ENCODE measurements around the gene UBR2.
"Not testable (repeated sequence)": the region's sequence is repeated elsewhere in the genome, so short reads cannot be mapped to it uniquely, and the experiment has no call there.

Gene UBR2

DNA sequence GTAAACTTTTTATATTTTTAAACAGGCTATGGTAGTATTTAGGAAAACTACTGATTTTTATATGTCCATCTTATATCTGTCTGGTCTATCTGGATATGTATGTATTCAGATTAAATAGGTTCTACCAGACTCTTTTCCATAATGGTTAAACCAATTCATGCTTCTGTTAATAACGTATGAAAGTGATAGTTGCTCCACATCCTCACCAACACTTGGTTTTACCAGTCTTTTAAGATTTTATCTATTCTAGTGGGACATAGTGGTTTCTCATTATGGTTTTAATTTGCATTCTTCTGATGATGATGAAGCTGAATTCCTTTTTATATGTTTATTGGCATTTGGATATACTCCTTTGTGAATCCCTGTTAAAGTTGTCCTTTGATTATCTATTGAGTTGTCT, 56.1 kb downstream of the UBR2 start:
- DNase-seq: no peak

DNA sequence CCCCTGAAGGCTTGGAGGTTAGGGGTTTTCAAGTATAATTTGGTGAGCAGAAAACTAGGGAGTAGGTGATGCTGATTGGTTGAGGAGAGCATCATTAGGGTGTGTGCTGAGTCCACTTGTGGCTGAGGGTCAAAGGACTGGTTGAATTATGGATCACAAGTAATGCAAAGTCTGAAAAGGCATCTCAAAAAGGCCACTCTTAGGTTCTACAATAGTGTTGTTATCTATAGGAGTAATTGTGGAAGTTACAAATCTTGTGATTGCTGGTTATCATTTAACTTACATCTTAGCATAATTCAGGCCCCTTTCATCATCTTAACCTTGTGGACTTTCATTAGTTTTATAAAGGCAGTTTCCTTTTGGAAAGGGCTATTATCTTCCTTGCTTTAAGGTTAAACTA, 60.8 kb downstream of the UBR2 start:
- no peak for DNase-seq

DNA sequence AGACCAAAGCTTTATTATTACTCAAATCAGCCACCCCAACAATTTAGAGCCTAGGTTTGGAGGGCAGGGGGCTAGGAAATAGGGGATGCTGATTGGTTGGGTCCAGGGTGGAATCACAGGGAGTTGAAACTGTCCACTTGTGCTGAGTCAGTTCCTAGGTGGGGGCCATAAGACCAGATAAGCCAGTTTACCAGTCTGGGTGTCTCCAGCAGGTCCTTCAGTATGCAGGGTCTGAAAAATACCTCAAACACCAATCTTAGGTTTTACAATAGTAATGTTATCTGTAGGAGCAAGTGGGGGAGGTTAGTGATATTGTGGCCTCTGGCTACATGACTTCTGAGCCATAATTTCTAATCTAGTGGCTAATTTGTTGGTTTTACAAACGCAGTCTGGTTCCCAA, 63.2 kb downstream of the UBR2 start:
- DNase-seq: no peak

DNA sequence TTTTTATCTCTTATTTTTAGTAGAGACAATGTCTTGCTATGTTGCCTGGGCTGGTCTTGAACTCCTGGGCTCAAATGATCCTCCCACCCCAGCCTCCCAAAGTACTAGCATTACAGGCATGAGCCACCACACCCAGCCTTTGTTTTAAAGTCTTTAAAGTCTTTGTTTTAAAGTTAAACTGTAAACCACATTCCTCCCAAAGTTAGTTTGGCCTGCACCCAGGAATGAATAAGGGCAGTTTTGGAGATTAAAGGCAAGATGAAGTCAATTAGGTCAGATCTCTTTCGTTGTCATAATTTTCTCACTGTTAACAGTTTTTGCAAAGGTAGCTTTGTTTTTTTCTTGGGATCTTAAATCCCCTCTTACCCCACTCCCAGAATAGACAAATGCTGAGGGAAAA, 63.8 kb downstream of the UBR2 start:
- DNase-seq: no peak

DNA sequence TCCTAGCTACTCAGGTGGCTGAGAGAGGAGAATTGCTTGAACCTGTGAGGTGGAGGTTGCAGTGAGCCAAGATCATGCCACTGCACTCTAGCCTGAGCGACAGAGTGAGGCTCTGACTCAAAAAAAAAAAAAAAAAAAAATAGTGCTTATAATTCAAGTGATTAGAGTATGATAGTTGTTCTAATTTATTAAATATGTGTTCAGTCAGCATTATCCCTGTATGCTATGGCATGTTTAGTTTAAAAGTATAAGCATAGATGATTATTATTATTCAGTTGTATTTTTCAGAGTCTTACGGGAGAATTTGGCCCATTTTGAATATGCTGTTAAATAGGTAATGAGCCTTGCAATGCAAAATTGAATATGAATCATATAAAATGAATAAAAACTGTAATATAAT, 64.8 kb downstream of the UBR2 start:
- no peak for DNase-seq

DNA sequence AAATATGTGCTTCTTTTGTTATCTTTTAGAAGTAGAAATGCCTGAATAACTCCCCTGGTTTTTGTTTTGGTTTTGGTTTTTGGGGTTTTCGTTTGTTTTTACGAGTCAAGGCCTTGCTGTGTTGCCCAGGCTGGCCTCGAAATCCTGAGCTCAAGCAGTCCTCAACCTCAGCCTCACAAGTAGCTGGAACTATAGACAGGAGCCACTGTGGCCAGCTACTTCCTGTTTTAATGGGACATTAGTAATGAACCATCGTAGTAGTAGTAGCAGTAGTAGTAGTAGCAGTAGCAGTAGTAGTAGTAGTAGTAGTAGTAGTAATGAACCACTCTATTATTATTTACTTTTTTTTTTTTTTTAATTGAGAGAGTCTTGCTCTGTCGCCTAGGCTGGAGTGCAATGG, 66.0 kb downstream of the UBR2 start:
- DNase-seq: no peak

DNA sequence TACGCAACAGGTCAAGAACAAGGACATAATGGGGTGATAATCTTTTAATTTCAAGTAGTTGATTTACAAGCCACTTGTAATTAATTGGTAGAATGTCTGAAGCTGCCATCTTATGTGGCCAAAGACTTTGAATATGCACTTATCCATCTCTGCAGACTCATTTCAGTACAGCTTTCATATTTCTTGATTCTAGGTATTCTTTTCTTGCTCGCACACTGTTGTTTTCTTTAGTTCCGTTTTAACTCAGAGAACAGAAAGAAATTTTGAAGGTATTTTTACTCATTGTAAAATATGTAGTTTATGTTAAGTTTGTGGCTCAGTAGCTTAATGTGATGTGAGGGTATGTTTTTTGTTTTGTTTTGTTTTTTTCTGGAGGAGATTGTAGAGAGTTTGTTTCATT, 73.9 kb downstream of the UBR2 start:
- no peak for DNase-seq

DNA sequence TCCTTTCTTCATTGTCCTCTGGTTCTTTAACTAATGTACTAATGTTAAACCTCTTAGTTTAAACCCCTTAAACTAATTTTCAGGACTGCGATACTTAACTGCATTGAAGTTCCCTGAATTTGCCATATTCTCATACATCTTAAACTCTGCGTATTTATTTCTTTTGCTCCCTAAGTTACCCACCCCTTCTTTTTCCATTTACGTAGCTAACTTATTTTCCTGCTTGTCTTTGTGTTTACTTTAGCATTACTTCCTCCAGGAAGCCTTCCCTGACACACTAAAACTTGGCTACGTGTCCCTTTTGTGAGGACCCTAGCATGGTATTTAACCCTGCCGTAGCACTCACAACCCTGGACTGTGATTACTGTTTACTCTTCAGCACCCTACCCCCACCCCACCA, 79.0 kb downstream of the UBR2 start:
- DNase-seq: no peak

DNA sequence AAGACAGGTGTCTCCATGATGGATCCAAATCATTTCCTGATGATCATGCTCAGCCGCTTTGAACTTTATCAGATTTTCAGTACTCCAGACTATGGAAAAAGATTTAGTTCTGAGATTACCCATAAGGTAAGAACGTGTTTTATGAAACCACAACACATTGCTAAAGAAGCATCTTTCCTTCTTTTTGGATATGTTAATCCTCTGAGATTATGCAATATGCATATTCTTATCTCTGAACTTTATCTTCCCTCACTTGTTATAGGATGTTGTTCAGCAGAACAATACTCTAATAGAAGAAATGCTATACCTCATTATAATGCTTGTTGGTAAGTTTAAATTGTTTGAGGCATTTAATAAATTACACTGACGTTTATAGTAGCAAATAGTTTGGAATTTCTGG, 80.4 kb downstream of the UBR2 start:
- no peak for DNase-seq

DNA sequence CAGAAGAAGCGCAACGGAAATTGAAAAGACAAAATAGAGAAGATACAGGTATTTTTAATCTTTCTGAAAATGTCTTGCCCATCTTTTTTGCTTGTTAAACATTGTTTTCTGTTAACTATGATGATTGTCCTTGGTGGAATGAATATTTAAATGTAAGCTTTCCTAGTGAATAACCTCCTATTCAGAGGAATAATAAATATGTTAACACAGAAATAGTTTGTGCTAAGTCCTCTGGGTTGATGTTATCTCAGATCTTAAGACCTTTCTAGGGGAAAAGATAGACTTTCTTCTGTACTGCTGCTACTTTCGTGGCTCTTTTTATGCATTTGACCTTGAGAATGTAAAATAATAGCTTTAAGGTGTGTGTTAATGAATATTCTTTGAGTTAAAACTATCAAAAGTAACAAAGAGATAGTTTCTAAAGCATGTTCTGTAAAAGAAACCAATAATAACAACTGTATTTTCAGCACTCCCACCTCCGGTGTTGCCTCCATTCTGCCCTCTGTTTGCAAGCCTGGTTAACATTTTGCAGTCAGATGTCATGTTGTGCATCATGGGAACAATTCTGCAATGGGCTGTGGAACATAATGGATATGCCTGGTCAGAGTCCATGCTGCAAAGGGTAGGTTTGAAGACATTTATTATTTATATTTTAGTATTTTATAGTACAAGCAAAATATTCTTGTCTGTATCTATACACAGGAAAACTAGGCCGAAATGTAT, 88.4 kb downstream of the UBR2 start:
- no peak for DNase-seq

DNA sequence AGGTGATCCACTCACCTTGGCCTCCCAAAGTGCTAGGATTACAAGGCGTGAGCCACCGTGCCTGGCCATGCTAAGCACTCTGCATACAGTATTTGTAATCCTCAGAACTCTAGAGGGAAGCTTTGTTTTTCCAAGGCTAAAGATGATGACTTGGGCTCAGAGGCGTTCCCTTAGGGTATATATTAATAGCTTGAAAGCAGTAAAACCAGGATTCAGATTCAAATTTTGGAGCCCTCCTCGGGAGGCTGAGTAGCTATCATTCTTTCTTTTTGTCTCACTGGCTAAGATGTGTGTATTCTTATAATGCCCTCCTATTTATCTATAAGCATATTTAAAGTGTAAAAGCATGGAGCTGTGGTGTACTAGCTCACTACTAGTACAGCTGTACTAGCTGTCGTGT, 90.0 kb downstream of the UBR2 start:
- no peak for DNase-seq

DNA sequence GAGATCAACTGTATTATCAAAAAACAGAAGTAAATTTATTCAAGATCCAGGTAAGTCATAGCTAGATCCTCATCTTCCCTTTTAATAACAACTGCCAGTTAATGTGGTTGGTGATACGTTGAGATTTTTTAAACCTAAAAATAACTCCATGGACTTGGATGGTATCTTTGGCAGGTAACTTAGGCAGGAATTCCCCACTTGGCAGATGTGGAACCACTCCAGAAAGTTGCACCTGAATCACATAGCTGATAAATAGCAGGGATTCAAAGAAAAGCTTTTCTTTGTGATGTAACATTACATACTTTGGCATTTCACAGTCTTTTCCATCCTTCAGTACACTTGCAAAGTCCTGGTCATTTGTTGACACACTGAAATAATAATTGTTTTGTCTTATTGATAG, 96.0 kb downstream of the UBR2 start:
- no peak for DNase-seq

DNA sequence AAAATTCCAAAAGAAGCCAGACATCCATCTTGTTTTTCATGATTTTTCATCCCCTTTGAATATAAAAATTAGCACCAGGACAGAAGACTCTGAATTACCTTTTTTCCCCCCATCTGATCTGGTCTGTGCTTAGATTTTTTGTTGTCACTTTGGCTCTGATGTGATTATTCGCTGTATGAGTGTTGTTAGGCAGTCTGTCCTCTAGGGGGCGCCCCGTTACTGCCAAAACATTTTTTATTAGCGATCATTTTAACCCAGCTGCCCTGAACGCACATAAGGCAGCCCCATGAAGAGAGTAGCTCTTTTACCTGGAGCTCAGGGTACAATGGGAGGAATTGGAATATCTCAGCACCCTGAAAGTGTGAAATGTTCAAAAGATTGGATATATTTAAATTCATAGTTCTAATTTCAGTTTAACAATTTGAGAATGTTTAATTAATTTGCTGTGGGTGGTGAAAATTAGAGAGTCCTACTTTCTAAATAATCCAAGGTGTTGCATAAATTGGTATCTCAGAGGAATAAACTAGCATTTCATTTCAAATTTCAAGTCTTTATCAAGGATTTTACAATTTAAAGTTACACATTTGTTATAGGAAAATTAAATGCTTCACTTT, 97.8 kb downstream of the UBR2 start:
- peak; percentile 42 to 78 for DNase-seq

DNA sequence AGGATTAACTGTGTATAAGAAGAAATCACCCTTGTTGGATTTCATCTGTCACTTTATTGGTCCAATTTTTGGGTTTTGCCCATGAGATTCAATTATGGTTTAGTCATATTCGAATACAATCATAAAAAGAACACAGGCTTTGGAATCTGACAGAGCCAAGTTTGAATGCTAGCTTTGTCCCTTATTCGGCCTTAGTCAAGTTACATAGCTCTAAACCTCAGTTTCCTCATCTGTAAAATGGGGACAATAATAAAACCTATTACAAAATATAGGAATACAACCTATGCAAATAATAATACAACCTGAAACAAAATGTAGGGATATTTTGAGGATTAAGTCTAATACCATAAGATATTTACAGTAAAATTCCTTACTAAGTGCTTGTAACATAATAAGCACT, 100.9 kb downstream of the UBR2 start:
- DNase-seq: no peak

DNA sequence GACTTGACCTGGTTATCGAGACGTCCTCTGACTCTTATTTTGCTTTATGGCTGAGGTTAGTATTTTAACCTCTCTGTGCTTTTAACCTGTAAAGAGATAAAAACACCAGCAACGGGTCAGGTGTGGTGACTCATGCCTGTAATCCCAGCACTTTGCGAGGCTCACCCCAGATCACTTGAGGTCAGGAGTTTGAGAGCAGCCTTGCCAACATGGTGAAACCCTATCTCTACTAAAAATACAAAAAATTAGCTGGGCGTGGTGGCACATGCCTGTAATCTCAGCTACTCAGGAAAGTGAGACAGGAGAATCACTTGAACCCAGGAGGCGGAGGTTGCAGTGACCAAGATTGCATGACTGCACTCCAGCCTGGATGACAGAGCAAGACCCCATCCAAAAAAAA, 110.5 kb downstream of the UBR2 start:
- DNase-seq: not testable (repeated sequence)

DNA sequence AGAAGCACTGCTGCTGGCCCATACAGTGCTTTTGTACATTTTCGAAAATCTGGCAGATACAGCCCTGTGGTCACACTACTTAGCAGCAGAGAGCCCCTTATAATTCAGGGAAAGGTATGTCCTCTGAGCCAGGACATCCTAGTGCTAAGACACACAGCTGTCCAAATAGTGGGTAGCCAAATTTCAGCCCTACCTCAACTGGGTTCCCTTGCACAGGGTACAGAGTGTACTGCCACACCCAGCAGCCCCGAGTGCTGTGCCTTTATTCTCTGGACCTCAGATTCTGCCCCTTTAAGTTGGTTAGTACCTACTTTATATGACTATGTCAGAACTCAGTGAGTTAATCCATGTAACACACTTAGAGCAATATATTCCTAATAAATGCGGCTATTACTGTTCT, 111.0 kb downstream of the UBR2 start:
- DNase-seq: no peak

DNA sequence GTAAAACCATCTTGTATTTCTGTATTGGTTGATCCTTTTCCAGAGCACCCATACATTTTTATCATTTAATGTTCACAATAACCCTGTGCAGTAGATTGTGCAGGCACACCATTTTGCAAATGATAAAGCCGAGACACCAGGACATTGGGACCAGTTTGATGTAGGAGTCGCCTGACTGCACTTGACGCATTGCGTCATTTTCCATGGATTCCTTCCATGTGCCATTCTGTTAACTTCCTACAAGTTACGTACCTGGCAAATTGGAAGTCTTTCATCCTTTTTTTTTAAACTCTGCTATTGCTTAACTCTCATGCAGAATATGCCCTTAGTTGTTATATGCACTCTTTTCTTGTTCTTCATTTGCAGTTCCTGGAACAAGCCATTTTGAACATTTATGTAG, 115.5 kb downstream of the UBR2 start:
- DNase-seq: no peak

DNA sequence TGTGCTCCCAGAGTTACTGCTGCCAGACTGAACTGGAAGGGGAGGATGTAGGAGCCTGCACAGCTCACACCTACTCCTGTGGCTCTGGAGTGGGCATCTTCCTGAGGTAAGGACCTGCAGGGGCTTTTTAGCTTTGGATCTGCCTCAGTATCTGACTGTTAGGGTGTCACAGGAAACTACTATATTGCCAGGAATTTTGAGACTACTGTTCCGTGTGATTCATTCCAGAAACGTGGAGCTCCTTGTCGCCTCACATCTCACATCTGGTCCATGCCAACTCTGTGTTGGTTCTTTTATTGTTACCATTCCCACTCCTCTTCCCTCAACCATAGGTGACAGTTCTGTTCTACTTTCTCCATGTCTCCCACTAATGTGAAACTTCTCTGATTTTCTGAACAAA, 124.5 kb downstream of the UBR2 start:
- DNase-seq: no peak

DNA sequence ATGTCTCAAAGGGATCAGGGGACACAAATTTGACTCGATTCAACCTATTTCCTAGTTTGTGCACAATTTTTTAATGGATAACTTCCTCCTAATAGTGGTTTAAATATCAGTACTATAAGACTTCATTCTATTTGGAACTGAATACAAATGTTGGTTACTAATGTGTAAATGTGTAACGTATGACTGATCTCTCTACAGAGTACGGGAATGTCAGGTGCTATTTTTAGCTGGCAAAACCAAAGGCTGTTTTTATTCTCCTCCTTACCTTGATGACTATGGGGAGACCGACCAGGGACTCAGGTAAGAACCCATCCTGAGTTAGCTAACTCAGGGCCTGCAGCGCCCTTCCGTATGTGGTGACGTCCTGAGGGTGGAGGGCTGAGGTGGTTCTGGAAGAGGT, 125.5 kb downstream of the UBR2 start:
- no peak for DNase-seq

DNA sequence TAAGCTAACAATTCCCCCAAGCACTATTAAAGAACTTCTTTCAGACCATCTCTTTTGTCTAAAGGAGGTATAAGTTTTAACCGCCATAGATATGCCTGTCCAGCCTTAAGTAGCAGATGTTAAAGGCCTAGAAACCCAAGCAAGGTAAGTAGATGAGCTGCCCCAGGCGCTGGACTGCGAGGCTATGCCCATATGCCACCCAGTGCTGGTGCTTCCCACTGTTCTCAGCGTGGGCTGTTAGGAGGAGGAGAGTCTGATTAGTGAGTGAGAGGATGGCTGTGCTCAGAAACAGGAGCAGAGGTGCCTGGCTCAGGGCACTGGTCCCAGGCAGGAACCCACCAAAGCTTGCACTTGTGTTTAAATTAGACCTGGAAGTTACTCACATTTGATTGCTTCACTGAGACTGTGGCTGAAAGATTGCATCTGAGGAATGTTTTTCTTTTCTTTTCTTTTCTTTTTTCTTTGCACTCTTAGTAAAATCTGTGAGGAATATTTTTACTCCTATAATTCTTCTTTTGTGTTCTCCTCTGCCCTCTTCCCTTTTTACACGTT, 126.4 kb downstream of the UBR2 start:
- DNase-seq: no peak

DNA sequence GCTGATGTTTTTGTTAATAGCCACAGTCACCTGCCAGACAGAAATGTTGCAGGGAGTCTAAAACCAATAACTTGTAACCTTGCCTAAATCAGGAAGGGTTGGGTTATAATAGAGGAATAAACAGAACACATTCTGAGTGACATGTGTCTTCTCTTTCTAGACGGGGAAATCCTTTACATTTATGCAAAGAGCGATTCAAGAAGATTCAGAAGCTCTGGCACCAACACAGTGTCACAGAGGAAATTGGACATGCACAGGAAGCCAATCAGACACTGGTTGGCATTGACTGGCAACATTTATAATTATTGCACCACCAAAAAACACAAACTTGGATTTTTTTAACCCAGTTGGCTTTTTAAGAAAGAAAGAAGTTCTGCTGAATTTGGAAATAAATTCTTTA, 127.0 kb downstream of the UBR2 start:
- no peak for DNase-seq

DNA sequence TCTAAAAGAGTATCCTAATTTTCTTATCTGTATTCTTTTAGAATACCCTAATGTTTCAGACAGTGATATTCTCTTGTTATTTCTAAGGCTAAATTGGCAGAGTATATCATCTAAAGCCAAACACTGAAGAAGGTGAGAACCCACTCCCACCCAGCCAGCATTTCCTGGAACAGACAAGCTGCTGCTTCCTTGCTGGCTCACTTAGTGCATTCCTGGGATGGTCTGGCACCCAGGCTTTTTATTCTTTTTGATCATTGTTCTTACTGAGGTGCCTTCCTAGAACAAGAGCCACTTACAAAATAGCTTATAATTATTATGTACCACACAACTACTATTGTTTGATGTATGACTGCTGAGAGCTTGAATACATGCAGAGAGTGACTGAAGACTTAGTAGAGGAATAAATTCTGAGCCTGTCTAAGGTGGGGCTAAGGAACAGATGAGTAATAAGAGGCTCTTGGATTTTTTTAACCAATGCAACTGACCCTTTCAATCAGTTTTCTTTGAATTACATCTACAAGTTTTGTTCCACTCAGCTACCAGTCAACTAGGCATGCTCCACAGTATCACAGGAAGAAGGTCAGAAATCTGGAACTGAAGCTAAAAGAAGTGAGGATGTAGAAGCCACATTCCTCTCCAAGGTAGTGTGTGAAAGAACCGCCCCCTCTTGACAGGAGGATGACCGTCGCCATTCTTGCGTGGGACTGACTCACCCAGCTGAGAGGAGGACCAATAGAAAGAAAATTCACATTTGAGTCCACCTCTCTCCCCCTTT, 128.5 kb downstream of the UBR2 start:
- DNase-seq: no peak

DNA sequence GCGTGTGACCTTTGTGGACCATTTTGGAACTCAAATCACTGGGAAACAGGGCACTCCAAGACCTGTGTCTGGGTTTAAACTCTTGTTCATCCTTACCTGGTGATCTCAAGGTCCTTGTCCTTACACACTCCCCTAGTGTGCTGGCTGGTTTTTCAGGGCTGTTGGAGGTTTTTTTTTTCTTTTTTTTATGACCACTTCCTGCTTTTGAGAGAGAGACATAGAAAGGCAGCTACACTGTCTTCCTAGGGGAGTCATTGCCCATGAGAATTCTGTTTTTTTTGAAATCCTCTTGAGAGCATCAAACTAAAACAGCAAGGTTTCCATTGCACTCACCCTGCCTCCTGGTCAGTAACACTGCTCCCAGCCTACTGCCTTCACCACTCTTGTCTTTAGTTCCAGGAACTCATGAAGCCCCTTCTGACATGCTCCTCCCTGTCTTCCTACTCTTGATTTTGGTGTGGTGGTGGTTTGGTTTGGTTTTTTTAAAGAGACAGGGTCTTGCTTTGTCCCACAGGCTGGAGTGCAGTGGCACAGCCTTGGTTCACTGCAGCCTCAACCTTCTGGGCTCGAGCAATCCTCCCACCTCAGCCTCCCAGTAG, 130.0 kb downstream of the UBR2 start:
- DNase-seq: no peak

DNA sequence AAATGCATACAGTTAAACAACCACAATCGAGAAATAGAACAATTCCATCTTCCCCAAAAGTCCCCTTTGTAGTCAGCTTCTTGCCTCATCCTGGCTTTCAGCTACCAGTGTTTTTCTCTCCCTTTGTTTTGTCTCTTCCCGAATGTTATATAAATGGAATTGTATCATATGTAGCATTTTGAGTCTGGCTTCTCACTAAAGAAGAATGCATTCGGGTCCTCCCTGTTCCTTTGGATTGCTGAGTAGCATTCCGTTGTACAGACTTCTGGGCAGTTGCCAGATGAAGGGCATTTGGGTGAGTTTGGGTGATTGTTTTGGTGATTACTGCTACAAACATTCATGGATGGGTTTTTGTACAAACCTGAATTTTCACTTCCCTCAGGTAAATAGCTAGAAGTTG, 130.8 kb downstream of the UBR2 start:
- DNase-seq: no peak
